Glutamatergic neuron (in vitro differentiated cells): ENCODE results near the gene MYO5A. TPM values are rescaled to one million over a fixed set of nuclear protein-coding genes. Genes with fewer than 3 reads are reported as not detected.

Source experiments
- DNase-seq: peaks from one replicate; pipeline ENCODE4 v3.0.0; 2022
- H3K27ac Mint-ChIP-seq: one replicate; pipeline ENCODE4 v1.8.0; 2020; ENCODE audit warnings: mild to moderate bottlenecking, mixed read lengths, inconsistent platforms; ENCODE audit not compliant: unreplicated experiment
- H3K27me3 Mint-ChIP-seq: one replicate; pipeline ENCODE4 v1.8.0; 2020; ENCODE audit warnings: mild to moderate bottlenecking, moderate library complexity, mixed read lengths, inconsistent platforms; ENCODE audit not compliant: unreplicated experiment
- H3K36me3 Mint-ChIP-seq: one replicate; pipeline ENCODE4 v1.8.0; 2020; ENCODE audit warnings: mild to moderate bottlenecking, mixed read lengths, inconsistent platforms; ENCODE audit not compliant: unreplicated experiment
- H3K4me1 Mint-ChIP-seq: one replicate; pipeline ENCODE4 v1.8.0; 2020; ENCODE audit warnings: mild to moderate bottlenecking, low read depth, mixed read lengths, inconsistent platforms; ENCODE audit not compliant: unreplicated experiment
- H3K4me3 Mint-ChIP-seq: one replicate; pipeline ENCODE4 v1.8.0; 2020; ENCODE audit warnings: mild to moderate bottlenecking, mixed read lengths, inconsistent platforms; ENCODE audit not compliant: unreplicated experiment
- H3K9me3 Mint-ChIP-seq: one replicate; pipeline ENCODE4 v1.8.0; 2020; ENCODE audit warnings: mild to moderate bottlenecking, moderate library complexity, mixed read lengths, inconsistent platforms; ENCODE audit not compliant: unreplicated experiment
- total RNA-seq: library from RNA; stranded (reverse); fragmentation: NEBNext Ultra II Directional; extraction: Animal tissue kit (Norgen Biotek cat#: 25700); gene quantifications from one replicate; pipeline ENCODE4 v1.2.1, GENCODE V29; 2021; ENCODE audit not compliant: unreplicated experiment
- TF ChIP-seq, protein P1 (sequence below): fragments of 200-600 bp; sonication (generic); IDR thresholded peaks from one replicate; pipeline ENCODE4 v1.5.0; 2021; ENCODE audit not compliant: partially characterized antibody, unreplicated experiment

MYO5A gene
- total RNA-seq, 1 donor from 2014 or later = 61.0 TPM

DNA sequence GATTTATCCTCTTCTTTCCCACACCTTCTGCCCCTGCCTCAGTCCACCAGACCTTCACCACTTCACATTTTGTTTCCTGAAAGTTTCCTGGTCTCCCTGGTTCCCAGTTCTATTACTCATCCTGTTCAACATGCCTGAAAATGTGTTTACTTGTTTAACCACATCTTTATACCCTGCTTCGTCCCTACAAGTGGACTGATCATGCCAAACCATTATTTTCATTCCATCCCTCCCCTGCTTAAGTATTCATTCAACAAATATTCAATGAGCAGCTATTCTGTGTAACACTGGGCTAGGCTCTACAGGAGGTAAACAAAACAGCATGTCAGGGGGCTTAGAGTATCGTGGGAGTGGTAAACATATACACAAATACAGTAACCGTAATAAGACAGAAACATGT is 5.5 kb downstream of the MYO5A start:
- TF ChIP-seq, protein P1, sequence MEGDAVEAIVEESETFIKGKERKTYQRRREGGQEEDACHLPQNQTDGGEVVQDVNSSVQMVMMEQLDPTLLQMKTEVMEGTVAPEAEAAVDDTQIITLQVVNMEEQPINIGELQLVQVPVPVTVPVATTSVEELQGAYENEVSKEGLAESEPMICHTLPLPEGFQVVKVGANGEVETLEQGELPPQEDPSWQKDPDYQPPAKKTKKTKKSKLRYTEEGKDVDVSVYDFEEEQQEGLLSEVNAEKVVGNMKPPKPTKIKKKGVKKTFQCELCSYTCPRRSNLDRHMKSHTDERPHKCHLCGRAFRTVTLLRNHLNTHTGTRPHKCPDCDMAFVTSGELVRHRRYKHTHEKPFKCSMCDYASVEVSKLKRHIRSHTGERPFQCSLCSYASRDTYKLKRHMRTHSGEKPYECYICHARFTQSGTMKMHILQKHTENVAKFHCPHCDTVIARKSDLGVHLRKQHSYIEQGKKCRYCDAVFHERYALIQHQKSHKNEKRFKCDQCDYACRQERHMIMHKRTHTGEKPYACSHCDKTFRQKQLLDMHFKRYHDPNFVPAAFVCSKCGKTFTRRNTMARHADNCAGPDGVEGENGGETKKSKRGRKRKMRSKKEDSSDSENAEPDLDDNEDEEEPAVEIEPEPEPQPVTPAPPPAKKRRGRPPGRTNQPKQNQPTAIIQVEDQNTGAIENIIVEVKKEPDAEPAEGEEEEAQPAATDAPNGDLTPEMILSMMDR = no peak
- Mint-ChIP-seq H3K4me1 (peaks cover 6% of the 10 kb centered on the region), H3K9me3 (peaks cover 5% of the 10 kb centered on the region), H3K27me3 (peaks cover 1% of the 10 kb centered on the region), H3K36me3 (no peaks in the 10 kb centered on the region), H3K4me3 (no peak overlapping the region), H3K27ac (no peak overlapping the region)
- DNase-seq = no peak

DNA sequence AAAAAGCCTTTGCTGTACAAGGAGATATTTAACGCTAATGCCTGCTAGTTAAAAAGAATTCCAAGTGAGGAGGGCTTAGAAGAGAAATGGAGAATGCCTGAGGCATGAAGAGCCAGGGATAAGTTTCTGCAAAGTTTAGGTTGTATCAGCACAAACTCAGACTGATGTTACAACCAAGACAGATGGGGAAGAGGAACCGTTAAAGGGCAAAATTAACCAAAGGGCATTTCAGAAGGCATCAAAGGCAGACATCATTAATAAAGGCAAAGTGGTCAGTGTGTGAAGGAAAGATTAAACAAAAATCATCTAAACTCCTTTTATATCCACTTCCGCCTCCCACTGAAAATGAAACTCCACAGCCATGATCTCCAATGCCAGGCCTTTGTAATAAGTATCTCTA is 7.0 kb downstream of the MYO5A start:
- H3K4me3 Mint-ChIP-seq = no peak overlapping the region
- no peaks in the 10 kb centered on the region for H3K27me3 Mint-ChIP-seq
- TF ChIP-seq, protein P1 = no peak
- no peak for DNase-seq
- no peak overlapping the region for H3K27ac Mint-ChIP-seq
- H3K9me3 Mint-ChIP-seq = no peaks in the 10 kb centered on the region
- H3K4me1 Mint-ChIP-seq = peaks cover 2% of the 10 kb centered on the region
- H3K36me3 Mint-ChIP-seq = no peaks in the 10 kb centered on the region

DNA sequence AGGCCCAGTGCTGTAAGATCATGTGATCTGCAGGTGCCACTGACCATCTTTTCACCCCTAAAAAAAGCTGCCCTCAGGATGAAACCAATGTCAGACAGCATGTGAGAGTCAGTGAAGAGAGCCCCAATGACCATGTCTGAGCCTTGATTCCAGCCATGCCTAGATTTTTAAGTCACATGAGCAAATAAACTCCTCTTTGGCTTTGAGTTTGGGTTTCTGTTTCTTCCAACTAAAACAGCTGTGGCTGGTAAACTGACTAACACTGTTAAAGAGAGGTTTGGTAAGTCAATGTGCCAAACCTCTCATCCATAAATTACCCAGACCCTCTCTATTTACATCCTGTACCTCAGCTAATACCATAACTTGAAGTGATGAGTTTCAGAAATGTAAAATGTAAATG is 8.3 kb downstream of the MYO5A start:
- Mint-ChIP-seq H3K36me3 (no peaks in the 10 kb centered on the region), H3K9me3 (no peaks in the 10 kb centered on the region), H3K27ac (no peak overlapping the region), H3K4me3 (no peak overlapping the region), H3K27me3 (no peaks in the 10 kb centered on the region), H3K4me1 (no peaks in the 10 kb centered on the region)
- no peak for DNase-seq
- TF ChIP-seq, protein P1 = no peak

DNA sequence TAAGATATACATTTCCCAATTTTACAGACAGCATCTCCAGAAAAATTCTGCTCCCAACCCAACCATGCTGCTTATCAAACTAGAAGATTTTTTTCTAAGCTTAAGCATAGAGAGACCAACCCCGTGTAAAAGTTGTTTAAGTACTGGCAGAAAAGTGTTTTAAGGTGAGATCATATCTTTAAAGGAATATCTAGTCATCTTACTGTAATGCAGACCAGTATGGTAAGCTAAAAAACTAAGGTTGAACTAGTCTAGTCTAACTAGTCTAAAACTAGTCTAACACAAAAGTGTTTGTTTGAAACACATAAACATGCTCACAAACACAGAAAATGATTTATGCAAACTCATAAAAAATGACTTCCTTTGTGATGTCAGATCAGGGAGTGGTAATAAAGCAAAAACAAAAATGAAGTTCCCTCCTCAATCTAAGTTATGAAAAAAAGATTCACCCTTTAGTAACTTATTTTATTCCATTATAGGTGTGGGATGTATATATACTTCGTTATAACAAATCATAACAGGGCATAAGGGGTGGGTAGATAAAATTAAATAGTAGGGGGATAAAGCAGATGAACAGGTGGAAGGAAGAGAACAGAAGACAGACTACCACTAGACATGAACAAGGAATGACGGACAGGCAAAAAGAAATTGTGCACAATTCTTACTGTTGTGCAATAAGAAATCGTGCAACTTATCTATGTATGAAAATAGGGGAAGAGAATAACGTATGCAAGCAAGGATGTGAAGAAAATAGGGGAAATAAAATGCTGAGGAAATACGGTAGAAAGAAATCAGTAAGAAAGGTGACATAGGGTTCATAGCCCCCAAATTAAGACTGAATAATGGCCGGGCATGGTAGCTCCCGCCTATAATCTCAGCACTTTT is 10.0 kb downstream of the MYO5A start:
- Mint-ChIP-seq H3K27ac (no peak overlapping the region), H3K36me3 (no peaks in the 10 kb centered on the region), H3K4me3 (no peak overlapping the region), H3K9me3 (no peaks in the 10 kb centered on the region), H3K4me1 (no peaks in the 10 kb centered on the region), H3K27me3 (no peaks in the 10 kb centered on the region)
- no peak for DNase-seq
- TF ChIP-seq, protein P1 = no peak

DNA sequence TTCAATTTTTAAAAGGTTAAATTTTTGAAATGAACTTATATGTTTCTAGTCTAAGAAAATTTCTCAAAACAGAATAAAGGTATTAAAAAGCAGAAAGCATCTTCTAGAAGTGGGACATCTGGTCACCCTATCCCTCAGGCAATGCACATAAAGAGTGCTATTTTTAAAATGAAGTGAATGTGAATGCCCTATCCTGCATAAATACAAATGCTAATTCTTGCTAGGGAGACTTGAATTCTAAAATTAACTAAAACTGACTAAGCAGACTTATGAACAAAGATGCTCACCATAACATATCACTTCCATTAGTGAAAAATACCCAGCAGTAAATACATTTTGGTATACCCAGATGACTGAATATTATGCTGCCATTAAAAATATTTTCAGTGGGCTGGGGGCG is 11.7 kb downstream of the MYO5A start:
- TF ChIP-seq, protein P1 = no peak
- no peak overlapping the region for H3K4me3 Mint-ChIP-seq
- H3K27me3 Mint-ChIP-seq = no peaks in the 10 kb centered on the region
- no peak overlapping the region for H3K27ac Mint-ChIP-seq
- no peaks in the 10 kb centered on the region for H3K4me1 Mint-ChIP-seq
- H3K36me3 Mint-ChIP-seq = no peaks in the 10 kb centered on the region
- H3K9me3 Mint-ChIP-seq = no peaks in the 10 kb centered on the region
- DNase-seq = no peak
